Measurements from ENCODE around the gene GFPT1. TPM values are rescaled to one million over a fixed set of nuclear protein-coding genes. Genes with fewer than 3 reads are reported as not detected.

Gene GFPT1
- total and polyA plus RNA-seq, 4 donors: 14.7 to 42.6 (median 18.1) TPM

DNA sequence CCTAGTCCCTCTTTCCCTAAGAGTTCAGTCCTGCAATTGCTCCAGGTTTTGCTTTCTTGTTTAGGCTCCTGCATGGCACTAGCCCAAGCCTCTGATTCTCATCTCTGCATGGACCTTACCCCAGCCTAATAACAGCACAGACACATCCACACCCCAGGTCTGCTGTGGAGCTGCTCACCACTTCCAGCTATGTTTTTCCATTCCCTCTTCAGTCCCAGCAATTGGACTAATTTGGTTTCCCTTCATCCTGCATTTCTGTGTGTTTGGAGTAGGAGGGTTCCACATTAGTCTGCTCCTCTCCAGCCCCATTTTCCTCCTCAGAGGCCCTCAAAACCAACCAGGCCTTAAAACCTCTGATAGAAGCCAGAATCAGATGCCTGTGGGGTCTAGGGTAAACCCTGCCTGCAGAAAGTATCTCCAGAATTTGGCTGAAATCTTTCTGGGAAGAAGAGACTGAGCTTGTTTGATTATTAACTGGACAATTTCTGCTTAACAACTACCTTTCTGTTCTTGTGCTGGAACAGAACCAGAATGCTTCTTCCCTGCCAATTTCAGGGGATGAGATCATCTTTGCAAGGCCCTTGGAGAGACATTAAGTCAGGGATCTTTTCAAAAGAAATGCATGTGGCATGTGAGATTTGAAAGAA, 95.9 kb downstream of the GFPT1 start:
- Histone ChIP-seq H3K4me3 (ENCODE audit: low read depth in 1 of 3, low read length in 3 of 3) (no peak overlapping the region), H3K27ac (ENCODE audit: low read depth in 1 of 2, low read length in 2 of 2) (no peak overlapping the region), H3K9ac (ENCODE audit: low read depth in 1 of 2, low read length in 2 of 2) (no peak overlapping the region), H3K36me3 (ENCODE audit: control insufficient read depth in 4 of 4, insufficient read depth in 3 of 4, low read depth in 1 of 4, low read length in 3 of 4) (no peaks in the 10 kb centered on the region), H3K9me3 (ENCODE audit: control insufficient read depth in 4 of 4, low read length in 3 of 4) (no peaks in the 10 kb centered on the region), H3K4me1 (ENCODE audit: control insufficient read depth in 4 of 4, insufficient read depth in 4 of 4, low read length in 3 of 4) (peaks cover 4 to 7% (median 5%) of the 10 kb centered on the region in 4 donors), H3K27me3 (ENCODE audit: control insufficient read depth in 4 of 4, insufficient read depth in 4 of 4, low read length in 3 of 4) (no peaks in the 10 kb centered on the region)
- no peak for TF ChIP-seq TAF1 (conservative IDR thresholded peaks at IDR 0.05)
- no peak for TF ChIP-seq FOXA2 (IDR thresholded peaks at IDR 0.05)
- TF ChIP-seq JUND (IDR thresholded peaks at IDR 0.05): peak; percentile 84 to 86
- TF ChIP-seq HNF4A (conservative IDR thresholded peaks at IDR 0.05): peak in 1 of 2 donors; percentile 17
- TF ChIP-seq, protein P1, sequence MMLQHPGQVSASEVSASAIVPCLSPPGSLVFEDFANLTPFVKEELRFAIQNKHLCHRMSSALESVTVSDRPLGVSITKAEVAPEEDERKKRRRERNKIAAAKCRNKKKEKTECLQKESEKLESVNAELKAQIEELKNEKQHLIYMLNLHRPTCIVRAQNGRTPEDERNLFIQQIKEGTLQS (IDR thresholded peaks at IDR 0.05): peak; percentile 34
- no peak for DNase-seq (ENCODE audit: low spot score)

DNA sequence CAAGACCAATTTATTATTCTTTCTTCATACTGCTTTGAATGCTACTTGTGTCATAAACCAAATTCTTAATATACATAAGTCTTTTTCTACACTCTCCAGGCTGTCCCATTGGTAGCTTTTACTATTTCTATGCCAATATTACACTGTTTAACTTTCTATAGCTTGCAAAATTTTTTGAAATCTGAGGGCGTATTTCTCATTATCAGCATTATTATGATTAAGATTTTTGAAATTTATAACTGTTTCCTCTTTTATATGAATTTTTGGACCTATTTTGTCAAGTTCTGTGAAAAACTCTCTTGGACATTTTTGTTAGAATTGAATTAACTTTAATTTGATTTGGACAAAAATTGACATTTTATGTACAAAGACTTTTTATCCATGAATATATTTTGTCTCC, 98.6 kb downstream of the GFPT1 start:
- Histone ChIP-seq H3K9ac (ENCODE audit: low read depth in 1 of 2, low read length in 2 of 2) (no peak overlapping the region), H3K27me3 (ENCODE audit: control insufficient read depth in 4 of 4, insufficient read depth in 4 of 4, low read length in 3 of 4) (no peaks in the 10 kb centered on the region), H3K9me3 (ENCODE audit: control insufficient read depth in 4 of 4, low read length in 3 of 4) (no peaks in the 10 kb centered on the region), H3K36me3 (ENCODE audit: control insufficient read depth in 4 of 4, insufficient read depth in 3 of 4, low read depth in 1 of 4, low read length in 3 of 4) (no peaks in the 10 kb centered on the region), H3K4me1 (ENCODE audit: control insufficient read depth in 4 of 4, insufficient read depth in 4 of 4, low read length in 3 of 4) (peaks cover 4 to 7% (median 5%) of the 10 kb centered on the region in 4 donors), H3K4me3 (ENCODE audit: low read depth in 1 of 3, low read length in 3 of 3) (no peak overlapping the region), H3K27ac (ENCODE audit: low read depth in 1 of 2, low read length in 2 of 2) (no peak overlapping the region)
- no peak for TF ChIP-seq FOXA1 (IDR thresholded peaks at IDR 0.05)
- no peak for TF ChIP-seq ZBTB33 (IDR thresholded peaks at IDR 0.05)
- TF ChIP-seq GABPA (IDR thresholded peaks at IDR 0.05 in 1 of 2, conservative IDR thresholded peaks at IDR 0.05 in 1 of 2): no peak
- no peak for TF ChIP-seq REST (IDR thresholded peaks at IDR 0.05)
- no peak for TF ChIP-seq YY1 (IDR thresholded peaks at IDR 0.05)
- no peak for TF ChIP-seq SP1 (IDR thresholded peaks at IDR 0.05)
- no peak for TF ChIP-seq HNF4A (conservative IDR thresholded peaks at IDR 0.05)
- 90% methylated on average over 1 of the region's 1 CpG for WGBS
- DNase-seq (ENCODE audit: low spot score): no peak

DNA sequence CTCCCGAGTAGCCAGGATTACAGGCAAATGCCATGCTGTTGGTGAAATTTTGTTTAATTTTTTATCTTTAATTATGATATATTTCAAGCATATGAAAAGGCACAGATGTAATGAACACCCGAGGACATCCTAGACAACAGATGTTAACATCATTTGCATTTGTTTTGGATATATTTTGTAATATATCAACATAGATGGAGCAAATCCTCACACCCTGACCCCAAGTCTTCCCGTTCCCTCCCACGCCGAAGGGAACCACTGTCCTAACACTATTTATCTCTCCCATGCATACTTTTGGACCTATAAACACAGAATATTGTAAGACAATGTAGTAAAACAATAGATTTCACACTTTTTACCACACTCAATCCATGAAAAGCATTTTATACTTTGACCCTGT, 99.5 kb downstream of the GFPT1 start:
- Histone ChIP-seq H3K9me3 (ENCODE audit: control insufficient read depth in 4 of 4, low read length in 3 of 4) (no peaks in the 10 kb centered on the region), H3K27ac (ENCODE audit: low read depth in 1 of 2, low read length in 2 of 2) (no peak overlapping the region), H3K27me3 (ENCODE audit: control insufficient read depth in 4 of 4, insufficient read depth in 4 of 4, low read length in 3 of 4) (no peaks in the 10 kb centered on the region), H3K36me3 (ENCODE audit: control insufficient read depth in 4 of 4, insufficient read depth in 3 of 4, low read depth in 1 of 4, low read length in 3 of 4) (no peaks in the 10 kb centered on the region), H3K4me3 (ENCODE audit: low read depth in 1 of 3, low read length in 3 of 3) (no peak overlapping the region), H3K9ac (ENCODE audit: low read depth in 1 of 2, low read length in 2 of 2) (no peak overlapping the region), H3K4me1 (ENCODE audit: control insufficient read depth in 4 of 4, insufficient read depth in 4 of 4, low read length in 3 of 4) (peaks cover 4 to 7% (median 5%) of the 10 kb centered on the region in 4 donors)
- DNase-seq (ENCODE audit: low spot score): no peak
- TF ChIP-seq MAX (IDR thresholded peaks at IDR 0.05) (no peak), HNF4A (conservative IDR thresholded peaks at IDR 0.05) (no peak), JUND (IDR thresholded peaks at IDR 0.05) (no peak), SP1 (IDR thresholded peaks at IDR 0.05) (no peak), ZBTB33 (IDR thresholded peaks at IDR 0.05) (no peak), FOXA1 (IDR thresholded peaks at IDR 0.05) (no peak)
- WGBS: 92% methylated on average over 5 of the region's 5 CpGs

Measured in liver (tissue), 9 donors.